GM12891 (cell line): ENCODE measurements around the gene PRC1.

Experiments
- POLR2A ChIP-seq: IDR thresholded peaks from 2 replicates; pipeline ENCODE4 v1.6.1; 2011; ENCODE audit warnings: low read depth, low read length, control low read depth
- TAF1 ChIP-seq: IDR thresholded peaks from 2 replicates; pipeline ENCODE4 v1.6.1; 2011; ENCODE audit warnings: low read depth, low read length, control low read depth

- no peak for TF ChIP-seq TAF1
- TF ChIP-seq POLR2A: no peak
Observed at GRCh38 chr15:90970274-90970673, 24.1 kb downstream of the PRC1 start.
